ENCODE data around the gene KCP.

The KCP gene

GRCh38 chr7:128895320-128895719, 15.2 kb downstream of the KCP start:
- DNase-seq (ENCODE audit: insufficient read length, low spot score) (no peak), FAIRE-seq (no peak)
- TF ChIP-seq POLR2A (IDR thresholded peaks at IDR 0.05; ENCODE audit: low read depth, low read length): no peak

GRCh38 chr7:128894101-128894440, 16.4 kb downstream of the KCP start:
- no peak for TF ChIP-seq POLR2A (IDR thresholded peaks at IDR 0.05; ENCODE audit: low read depth, low read length)
- no peak for FAIRE-seq
- no peak for DNase-seq (ENCODE audit: insufficient read length, low spot score)

GRCh38 chr7:128893251-128894100, 17.0 kb downstream of the KCP start:
- TF ChIP-seq POLR2A (IDR thresholded peaks at IDR 0.05; ENCODE audit: low read depth, low read length): no peak
- DNase-seq (ENCODE audit: insufficient read length, low spot score): no peak
- FAIRE-seq: no peak

GRCh38 chr7:128892521-128893250, 17.8 kb downstream of the KCP start:
- no peak for DNase-seq (ENCODE audit: insufficient read length, low spot score)
- no peak for FAIRE-seq
- no peak for TF ChIP-seq POLR2A (IDR thresholded peaks at IDR 0.05; ENCODE audit: low read depth, low read length)

GRCh38 chr7:128891942-128892269, 18.6 kb downstream of the KCP start:
- FAIRE-seq: no peak
- TF ChIP-seq POLR2A (IDR thresholded peaks at IDR 0.05; ENCODE audit: low read depth, low read length): no peak
- no peak for DNase-seq (ENCODE audit: insufficient read length, low spot score)

GRCh38 chr7:128891110-128891941, 19.2 kb downstream of the KCP start:
- FAIRE-seq (no peak), DNase-seq (ENCODE audit: insufficient read length, low spot score) (no peak)
- TF ChIP-seq POLR2A (IDR thresholded peaks at IDR 0.05; ENCODE audit: low read depth, low read length): no peak

GRCh38 chr7:128890306-128891109, 20.0 kb downstream of the KCP start:
- TF ChIP-seq POLR2A (IDR thresholded peaks at IDR 0.05; ENCODE audit: low read depth, low read length): peak; percentile 38; the same call in 1 of the 2 replicates
- DNase-seq (ENCODE audit: insufficient read length, low spot score) (no peak), FAIRE-seq (no peak)

GRCh38 chr7:128889121-128889520, 21.4 kb downstream of the KCP start:
- no peak for FAIRE-seq
- no peak for TF ChIP-seq POLR2A (IDR thresholded peaks at IDR 0.05; ENCODE audit: low read depth, low read length)
- DNase-seq (ENCODE audit: insufficient read length, low spot score): no peak

GRCh38 chr7:128888756-128889095, 21.8 kb downstream of the KCP start:
- FAIRE-seq (no peak), DNase-seq (ENCODE audit: insufficient read length, low spot score) (no peak)

GRCh38 chr7:128888039-128888755, 22.3 kb downstream of the KCP start:
- no peak for TF ChIP-seq POLR2A (IDR thresholded peaks at IDR 0.05; ENCODE audit: low read depth, low read length)
- DNase-seq (ENCODE audit: insufficient read length, low spot score) (no peak), FAIRE-seq (no peak)

More at GRCh38 chr7:128888756-128889095, 21.8 kb downstream of the KCP start:
- no peak for TF ChIP-seq POLR2A (IDR thresholded peaks at IDR 0.05; ENCODE audit: low read depth, low read length)

- no peak for DNase-seq (ENCODE audit: insufficient read length, low spot score)
- TF ChIP-seq POLR2A (IDR thresholded peaks at IDR 0.05; ENCODE audit: low read depth, low read length): no peak
- no peak for FAIRE-seq
Observed at GRCh38 chr7:128887169-128888038, 23.1 kb downstream of the KCP start.

All from H54 (cell line).